Peyer's patch (tissue), 4 donors: ENCODE data around the gene PTGDR.

Experiments used
- POLR2A ChIP-seq, 2 donors: fragments of 450-650 bp; IDR thresholded peaks; one replicate each; pipeline ENCODE4 v1.5.1; 2017; ENCODE audit warnings: antibody characterized with exemption in 2 of 2, mild to moderate bottlenecking in 2 of 2, moderate library complexity in 2 of 2
- TF ChIP-seq, protein P1 (sequence below), 6 experiments: fragments of 450-650 bp in 4 of 6; fragments of 200-600 bp in 2 of 6; sonication (generic) in 1 of 6; IDR thresholded peaks; one replicate each; pipeline ENCODE4 v1.5.1; 2017 to 2019; ENCODE audit warnings: antibody characterized with exemption in 6 of 6, mild to moderate bottlenecking in 3 of 6, moderate library complexity in 1 of 6

DNA sequence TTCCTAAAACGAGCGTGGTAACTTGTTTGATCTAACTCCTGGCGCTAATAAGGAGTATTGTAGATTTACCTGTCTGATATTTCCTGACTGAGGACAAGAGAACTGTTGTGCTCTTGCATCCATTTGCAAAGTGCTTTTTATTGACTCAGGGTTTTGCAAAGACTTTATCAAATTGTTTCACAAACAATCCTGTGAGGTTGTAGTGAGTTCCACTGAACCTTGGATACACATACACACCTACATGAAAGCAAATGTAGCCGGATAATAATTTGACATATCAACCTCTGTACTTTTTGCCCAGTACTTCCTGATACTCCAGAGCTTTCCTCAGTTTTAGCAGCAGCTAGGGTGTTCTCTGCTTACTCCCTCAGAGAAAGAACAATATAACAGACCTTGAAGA is 39.9 kb downstream of the PTGDR start:
- TF ChIP-seq, protein P1, sequence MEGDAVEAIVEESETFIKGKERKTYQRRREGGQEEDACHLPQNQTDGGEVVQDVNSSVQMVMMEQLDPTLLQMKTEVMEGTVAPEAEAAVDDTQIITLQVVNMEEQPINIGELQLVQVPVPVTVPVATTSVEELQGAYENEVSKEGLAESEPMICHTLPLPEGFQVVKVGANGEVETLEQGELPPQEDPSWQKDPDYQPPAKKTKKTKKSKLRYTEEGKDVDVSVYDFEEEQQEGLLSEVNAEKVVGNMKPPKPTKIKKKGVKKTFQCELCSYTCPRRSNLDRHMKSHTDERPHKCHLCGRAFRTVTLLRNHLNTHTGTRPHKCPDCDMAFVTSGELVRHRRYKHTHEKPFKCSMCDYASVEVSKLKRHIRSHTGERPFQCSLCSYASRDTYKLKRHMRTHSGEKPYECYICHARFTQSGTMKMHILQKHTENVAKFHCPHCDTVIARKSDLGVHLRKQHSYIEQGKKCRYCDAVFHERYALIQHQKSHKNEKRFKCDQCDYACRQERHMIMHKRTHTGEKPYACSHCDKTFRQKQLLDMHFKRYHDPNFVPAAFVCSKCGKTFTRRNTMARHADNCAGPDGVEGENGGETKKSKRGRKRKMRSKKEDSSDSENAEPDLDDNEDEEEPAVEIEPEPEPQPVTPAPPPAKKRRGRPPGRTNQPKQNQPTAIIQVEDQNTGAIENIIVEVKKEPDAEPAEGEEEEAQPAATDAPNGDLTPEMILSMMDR (IDR thresholded peaks at IDR 0.05): no peak
- TF ChIP-seq POLR2A (IDR thresholded peaks at IDR 0.05): no peak
